ENCODE results near the gene PCDHGB6. TPM values are rescaled to one million over a fixed set of nuclear protein-coding genes. Genes with fewer than 3 reads are reported as not detected.

The PCDHGB6 gene
- total RNA-seq, 1 experiment from 2014 or later, result 2.6 TPM

Other genes with a start within 250 kb of the PCDHGB6 start
- gene PCDHB7, start 235.4 kb upstream of the PCDHGB6 start, total RNA-seq (2014; rRNA removed; shearing (Covaris generic)), result 1.1 and 1.3 TPM in 2 replicates
- gene PCDHB8, start 230.2 kb upstream of the PCDHGB6 start, total RNA-seq (2014; rRNA removed; shearing (Covaris generic)), result 17.8 and 18.6 TPM in 2 replicates
- gene PCDHB16, start 225.6 kb upstream of the PCDHGB6 start, total RNA-seq (2014; rRNA removed; shearing (Covaris generic)), result 5.6 and 6.8 TPM in 2 replicates
- 4.9 and 5.1 TPM in 2 replicates for gene PCDHB9, start 220.9 kb upstream of the PCDHGB6 start, total RNA-seq (2014; rRNA removed; shearing (Covaris generic))
- 9.7 and 9.8 TPM in 2 replicates for gene PCDHB10, start 215.7 kb upstream of the PCDHGB6 start, total RNA-seq (2014; rRNA removed; shearing (Covaris generic))
- 8.9 and 9.8 TPM in 2 replicates for gene PCDHB11, start 208.4 kb upstream of the PCDHGB6 start, total RNA-seq (2014; rRNA removed; shearing (Covaris generic))
- gene PCDHB12, start 199.3 kb upstream of the PCDHGB6 start, total RNA-seq (2014; rRNA removed; shearing (Covaris generic)), result 4.5 and 4.7 TPM in 2 replicates
- gene PCDHB13, start 194.1 kb upstream of the PCDHGB6 start, total RNA-seq (2014; rRNA removed; shearing (Covaris generic)), result 3.0 and 3.2 TPM in 2 replicates
- gene PCDHB14, start 184.7 kb upstream of the PCDHGB6 start, total RNA-seq (2014; rRNA removed; shearing (Covaris generic)), result 10.9 and 11.2 TPM in 2 replicates
- 0.86 and 0.91 TPM in 2 replicates for gene PCDHB15, start 162.6 kb upstream of the PCDHGB6 start, total RNA-seq (2014; rRNA removed; shearing (Covaris generic))
- 0.08 TPM in 1 of 2 replicates, not detected in the other for gene SLC25A2, start 104.0 kb upstream of the PCDHGB6 start, total RNA-seq (2014; rRNA removed; shearing (Covaris generic))
- 115 and 130 TPM in 2 replicates for gene TAF7, start 87.2 kb upstream of the PCDHGB6 start, total RNA-seq (2014; rRNA removed; shearing (Covaris generic))
- gene PCDHGA1, start 77.5 kb upstream of the PCDHGB6 start, total RNA-seq (2014; rRNA removed; shearing (Covaris generic)), result 3.5 and 3.6 TPM in 2 replicates
- 0.71 and 1.0 TPM in 2 replicates for gene PCDHGA2, start 69.3 kb upstream of the PCDHGB6 start, total RNA-seq (2014; rRNA removed; shearing (Covaris generic))
- 0.56 and 0.67 TPM in 2 replicates for gene PCDHGA3, start 64.2 kb upstream of the PCDHGB6 start, total RNA-seq (2014; rRNA removed; shearing (Covaris generic))
- gene PCDHGB1, start 57.9 kb upstream of the PCDHGB6 start, total RNA-seq (2014; rRNA removed; shearing (Covaris generic)), result 21.1 and 23.4 TPM in 2 replicates
- gene PCDHGA4, start 53.0 kb upstream of the PCDHGB6 start, total RNA-seq (2014; rRNA removed; shearing (Covaris generic)), result 12.9 and 14.7 TPM in 2 replicates
- gene PCDHGB2, start 48.0 kb upstream of the PCDHGB6 start, total RNA-seq (2014; rRNA removed; shearing (Covaris generic)), result 8.9 and 9.8 TPM in 2 replicates
- 4.7 and 6.9 TPM in 2 replicates for gene PCDHGA5, start 43.9 kb upstream of the PCDHGB6 start, total RNA-seq (2014; rRNA removed; shearing (Covaris generic))
- gene PCDHGB3, start 37.8 kb upstream of the PCDHGB6 start, total RNA-seq (2014; rRNA removed; shearing (Covaris generic)), result 5.2 and 7.4 TPM in 2 replicates
- gene PCDHGA6, start 34.1 kb upstream of the PCDHGB6 start, total RNA-seq (2014; rRNA removed; shearing (Covaris generic)), result 4.9 and 5.8 TPM in 2 replicates
- gene PCDHGA7, start 25.3 kb upstream of the PCDHGB6 start, total RNA-seq (2014; rRNA removed; shearing (Covaris generic)), result 3.6 and 4.7 TPM in 2 replicates
- gene PCDHGB4, start 20.3 kb upstream of the PCDHGB6 start, total RNA-seq (2014; rRNA removed; shearing (Covaris generic)), result 1.7 and 3.1 TPM in 2 replicates
- gene PCDHGA8, start 15.4 kb upstream of the PCDHGB6 start, total RNA-seq (2014; rRNA removed; shearing (Covaris generic)), result 3.3 and 3.4 TPM in 2 replicates
- gene PCDHGB5, start 10.1 kb upstream of the PCDHGB6 start, total RNA-seq (2014; rRNA removed; shearing (Covaris generic)), result 1.6 and 2.2 TPM in 2 replicates
- gene PCDHGA9, start 5.2 kb upstream of the PCDHGB6 start, total RNA-seq (2014; rRNA removed; shearing (Covaris generic)), result 1.8 and 2.3 TPM in 2 replicates
- 1.3 and 1.6 TPM in 2 replicates for gene PCDHGA10, start 5.0 kb downstream of the PCDHGB6 start, total RNA-seq (2014; rRNA removed; shearing (Covaris generic))
- gene PCDHGB7, start 9.7 kb downstream of the PCDHGB6 start, total RNA-seq (2014; rRNA removed; shearing (Covaris generic)), result 0.91 and 1.8 TPM in 2 replicates
- 1.3 and 1.4 TPM in 2 replicates for gene PCDHGA11, start 13.0 kb downstream of the PCDHGB6 start, total RNA-seq (2014; rRNA removed; shearing (Covaris generic))
- 1.2 and 1.4 TPM in 2 replicates for gene PCDHGA12, start 22.5 kb downstream of the PCDHGB6 start, total RNA-seq (2014; rRNA removed; shearing (Covaris generic))
- gene PCDHGC3, start 67.9 kb downstream of the PCDHGB6 start, total RNA-seq (2014; rRNA removed; shearing (Covaris generic)), result 105 and 109 TPM in 2 replicates
- 3.4 and 3.6 TPM in 2 replicates for gene PCDHGC4, start 77.0 kb downstream of the PCDHGB6 start, total RNA-seq (2014; rRNA removed; shearing (Covaris generic))
- gene PCDHGC5, start 81.1 kb downstream of the PCDHGB6 start, total RNA-seq (2014; rRNA removed; shearing (Covaris generic)), result 1.3 and 2.8 TPM in 2 replicates
- 54.4 and 56.2 TPM in 2 replicates for gene DIAPH1, start 211.0 kb downstream of the PCDHGB6 start, total RNA-seq (2014; rRNA removed; shearing (Covaris generic))
- 102 and 110 TPM in 2 replicates for gene HDAC3, start 228.8 kb downstream of the PCDHGB6 start, total RNA-seq (2014; rRNA removed; shearing (Covaris generic))
- 1.7 and 2.1 TPM in 2 replicates for gene RELL2, start 229.0 kb downstream of the PCDHGB6 start, total RNA-seq (2014; rRNA removed; shearing (Covaris generic))
- gene FCHSD1, start 243.4 kb downstream of the PCDHGB6 start, total RNA-seq (2014; rRNA removed; shearing (Covaris generic)), result 2.0 and 2.1 TPM in 2 replicates